GM19463 (cell line): ENCODE data around the gene HIVEP2.
"Not testable (repeated sequence)": the region's sequence is repeated elsewhere in the genome, so short reads cannot be mapped to it uniquely, and the experiment has no call there.

Source experiments
- ATAC-seq: cut with Tn5 transposase; IDR thresholded peaks from one replicate; pipeline ENCODE4 v1.9.1; 2021; ENCODE audit warnings: mild to moderate bottlenecking, moderate library complexity; ENCODE audit not compliant: unreplicated experiment

HIVEP2 gene

GRCh38 chr6:142945049-142945445 lies at the start of gene HIVEP2:
Gene HIVEP2, minus strand, starts transcription at chr6:142945176. Its CDS starts 170,438 bp downstream, at chr6:142774738.
- peak; percentile 13 for ATAC-seq

GRCh38 chr6:142993977-142994376 lies 49.0 kb upstream of the HIVEP2 start:
- no peak for ATAC-seq

DNA sequence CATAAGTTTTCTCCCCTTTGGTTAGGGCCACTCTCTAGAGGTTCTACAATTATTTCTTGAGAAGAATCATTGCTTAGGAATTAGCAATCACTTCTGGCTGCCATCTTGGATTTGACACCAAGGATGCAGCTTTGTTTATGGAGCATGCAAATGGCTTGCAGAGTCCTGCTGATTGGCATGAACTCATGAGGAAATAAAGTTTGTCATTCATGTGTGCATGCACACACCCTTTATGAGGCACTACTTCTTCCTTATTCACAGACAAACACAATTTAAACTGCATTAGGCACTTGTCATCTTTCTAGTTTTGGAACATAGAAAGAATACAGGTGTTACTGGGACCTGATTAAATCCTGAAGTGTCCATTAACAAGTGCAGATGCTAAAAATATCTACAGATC lies 42.5 kb upstream of the HIVEP2 start:
- ATAC-seq = no peak

DNA sequence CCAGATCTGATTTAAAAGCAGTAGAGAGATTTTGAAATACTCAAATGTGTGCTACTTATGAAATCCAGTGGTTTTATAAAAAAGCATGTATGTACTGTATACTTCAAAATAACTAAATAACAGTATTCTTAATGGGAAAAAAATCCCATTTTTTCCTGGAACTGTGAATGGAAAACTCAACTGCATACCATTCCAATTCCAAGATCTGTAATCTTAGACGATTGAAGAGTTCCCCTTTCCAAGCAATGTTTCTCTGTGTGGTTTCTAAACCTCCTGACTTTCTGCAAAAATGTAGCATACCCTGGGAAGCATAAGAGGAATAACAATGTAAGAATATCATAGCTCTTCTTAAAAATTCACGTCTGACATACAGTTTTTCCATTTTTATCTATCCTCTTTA lies 40.3 kb upstream of the HIVEP2 start:
- ATAC-seq = no peak

GRCh38 chr6:142984386-142984785 lies 39.4 kb upstream of the HIVEP2 start:
- ATAC-seq = no peak

DNA sequence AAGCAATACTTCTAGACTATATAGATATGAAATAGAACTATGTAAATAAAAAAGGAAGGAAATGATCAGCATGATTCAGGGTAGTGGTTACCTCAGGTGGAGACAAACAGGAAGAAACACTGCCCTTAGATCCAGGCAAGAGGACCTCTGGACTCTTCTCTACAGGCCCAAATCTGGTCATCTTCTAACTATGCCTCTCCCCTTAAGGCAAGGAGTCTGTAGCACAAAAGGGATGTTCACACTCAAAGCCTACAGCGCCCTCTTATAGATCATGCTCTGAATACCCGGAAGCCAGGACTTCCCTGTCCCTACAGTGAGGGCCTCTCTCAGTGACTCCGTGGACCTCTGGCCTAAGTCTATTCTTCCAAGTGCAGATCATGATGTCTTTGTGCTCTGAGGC lies 30.4 kb upstream of the HIVEP2 start:
- ATAC-seq = no peak

DNA sequence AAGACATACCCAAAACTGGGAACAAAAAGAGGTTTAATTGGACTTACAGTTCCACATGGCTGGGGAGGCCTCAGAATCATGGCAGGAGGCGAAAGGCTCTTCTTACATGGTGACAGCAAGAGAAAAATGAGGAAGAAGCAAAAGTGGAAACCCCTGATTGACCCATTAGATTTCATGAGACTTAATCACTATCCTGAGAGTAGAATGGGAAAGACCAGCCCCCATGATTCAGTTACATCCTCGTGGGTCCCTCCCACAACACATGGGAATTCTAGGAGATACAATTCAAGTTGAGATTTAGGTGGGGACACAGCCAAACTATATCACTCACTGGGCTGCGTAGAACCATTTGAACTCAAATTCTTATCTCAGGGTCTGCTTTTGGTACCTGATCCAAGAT lies 26.0 kb upstream of the HIVEP2 start:
- not testable (repeated sequence) for ATAC-seq

- no peak for ATAC-seq
Measured at GRCh38 chr6:142968601-142969000, 23.6 kb upstream of the HIVEP2 start.

DNA sequence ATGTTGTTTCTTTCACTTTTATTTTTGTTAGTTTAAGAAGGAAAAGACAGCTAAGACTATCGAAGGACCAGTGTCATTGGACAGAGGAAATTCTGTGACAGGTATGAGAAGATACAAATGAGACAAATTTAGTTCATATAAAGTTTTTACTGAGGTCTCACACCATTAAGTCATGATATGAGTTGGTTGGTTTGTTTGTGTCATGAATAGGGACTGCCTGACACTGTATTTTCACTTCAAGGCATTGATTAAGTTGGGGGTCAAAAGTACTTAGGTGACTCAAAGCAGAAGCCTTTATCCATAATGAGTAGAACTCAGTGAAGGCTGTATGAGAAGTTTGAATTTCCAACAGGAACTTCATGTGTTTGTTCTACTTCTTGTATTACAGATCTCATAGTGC lies 21.3 kb upstream of the HIVEP2 start:
- ATAC-seq = no peak

DNA sequence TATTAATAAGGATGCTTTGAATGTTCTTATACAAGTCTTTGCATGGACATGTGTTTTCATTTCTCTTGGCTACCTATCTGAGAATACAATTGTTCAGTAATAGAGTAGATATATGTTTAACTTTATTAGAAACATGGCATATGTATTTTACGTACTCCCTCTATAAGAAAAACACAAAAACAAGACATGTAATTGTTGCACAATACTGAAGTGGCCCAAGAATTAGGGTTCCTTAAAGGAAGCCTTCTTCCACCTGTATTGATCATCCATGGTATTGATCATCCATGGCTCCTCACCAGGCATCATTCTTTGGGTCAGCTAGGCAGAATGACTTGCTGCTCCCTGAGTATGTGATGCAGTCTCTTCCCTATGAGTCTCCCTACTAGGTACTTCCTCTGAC lies 20.2 kb upstream of the HIVEP2 start:
- ATAC-seq = no peak

DNA sequence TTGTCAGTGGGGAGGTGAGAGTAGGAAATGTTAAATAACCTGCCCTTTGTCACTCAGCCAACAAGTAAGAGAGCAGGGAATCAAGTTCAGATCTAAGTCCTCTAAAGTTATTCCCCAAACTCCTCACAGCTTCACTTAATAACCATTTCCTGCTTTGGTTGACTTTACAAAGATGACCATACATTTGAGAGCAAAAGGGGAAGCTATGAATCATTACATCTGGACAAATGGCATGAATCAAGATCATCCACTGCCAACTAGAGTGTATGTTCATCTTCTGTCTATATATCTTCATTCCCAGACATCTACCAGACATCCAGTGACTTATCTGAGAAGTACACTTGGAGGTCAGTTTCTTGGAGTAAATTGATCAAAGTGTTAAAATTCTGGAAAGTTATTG lies 15.1 kb upstream of the HIVEP2 start:
- ATAC-seq = no peak

DNA sequence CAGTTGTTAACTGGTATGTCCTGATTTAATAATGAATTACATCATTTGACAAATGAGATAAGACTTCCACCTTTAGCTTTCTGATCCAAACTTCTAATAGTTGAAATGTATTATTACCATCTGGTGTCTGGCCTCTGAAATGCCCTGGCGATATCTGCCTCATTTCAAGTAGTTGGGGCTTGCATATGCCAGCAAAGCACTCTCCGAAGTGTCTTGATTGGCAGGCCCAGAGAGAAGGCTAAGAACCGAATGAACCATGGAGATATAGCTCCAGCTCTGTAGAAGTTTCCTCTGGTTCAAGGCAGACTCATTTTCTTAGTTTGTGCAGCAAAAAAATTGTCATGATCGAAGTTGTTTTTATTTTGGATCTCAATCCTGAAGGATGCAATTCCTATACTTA lies 13.4 kb upstream of the HIVEP2 start:
- no peak for ATAC-seq

GRCh38 chr6:142956726-142957125 lies 11.8 kb upstream of the HIVEP2 start:
- no peak for ATAC-seq

DNA sequence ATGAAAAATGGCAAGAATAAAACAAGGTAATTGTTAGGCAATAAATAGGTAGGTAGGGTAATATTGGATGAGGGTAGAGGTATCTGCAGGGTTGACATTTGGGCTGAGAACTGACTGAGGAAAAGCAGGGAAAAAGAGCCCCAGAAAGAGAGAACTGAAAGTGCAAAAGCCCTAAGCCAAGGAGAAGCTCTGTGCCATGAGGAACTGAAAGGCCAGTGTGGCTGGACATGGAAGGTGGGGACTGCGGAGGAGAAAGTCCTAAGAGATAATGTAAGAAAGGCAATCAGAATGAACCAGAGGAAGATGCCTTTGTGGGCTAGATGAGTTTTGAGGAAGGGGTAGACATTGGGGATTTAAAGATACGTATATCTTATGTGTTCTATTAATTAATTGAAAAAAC lies 9.9 kb upstream of the HIVEP2 start:
- ATAC-seq = peak; percentile 37

- ATAC-seq = no peak
Measured at GRCh38 chr6:142953373-142954273, 8.6 kb upstream of the HIVEP2 start.

- ATAC-seq = peak; percentile 67
Measured at GRCh38 chr6:142952614-142953013, 7.6 kb upstream of the HIVEP2 start.

DNA sequence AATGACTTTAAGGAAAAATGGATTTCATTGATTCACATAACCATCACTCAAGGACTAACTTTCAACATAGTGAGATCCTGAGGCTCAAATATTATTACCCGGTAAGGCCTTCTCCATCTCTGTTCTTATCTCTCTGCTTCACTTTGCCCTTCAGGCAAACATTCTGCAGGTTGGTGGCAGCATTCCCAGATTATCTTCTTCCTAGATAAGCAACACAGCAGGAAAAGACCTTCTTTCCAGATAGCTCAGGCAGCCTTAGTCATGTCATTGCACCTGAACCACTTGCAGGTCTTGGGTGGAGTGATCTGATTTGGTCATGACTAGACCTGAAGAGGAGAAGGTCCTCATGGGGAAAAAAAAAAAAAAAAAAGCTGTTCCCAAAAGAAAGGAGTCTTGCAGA lies 5.3 kb upstream of the HIVEP2 start:
- no peak for ATAC-seq

DNA sequence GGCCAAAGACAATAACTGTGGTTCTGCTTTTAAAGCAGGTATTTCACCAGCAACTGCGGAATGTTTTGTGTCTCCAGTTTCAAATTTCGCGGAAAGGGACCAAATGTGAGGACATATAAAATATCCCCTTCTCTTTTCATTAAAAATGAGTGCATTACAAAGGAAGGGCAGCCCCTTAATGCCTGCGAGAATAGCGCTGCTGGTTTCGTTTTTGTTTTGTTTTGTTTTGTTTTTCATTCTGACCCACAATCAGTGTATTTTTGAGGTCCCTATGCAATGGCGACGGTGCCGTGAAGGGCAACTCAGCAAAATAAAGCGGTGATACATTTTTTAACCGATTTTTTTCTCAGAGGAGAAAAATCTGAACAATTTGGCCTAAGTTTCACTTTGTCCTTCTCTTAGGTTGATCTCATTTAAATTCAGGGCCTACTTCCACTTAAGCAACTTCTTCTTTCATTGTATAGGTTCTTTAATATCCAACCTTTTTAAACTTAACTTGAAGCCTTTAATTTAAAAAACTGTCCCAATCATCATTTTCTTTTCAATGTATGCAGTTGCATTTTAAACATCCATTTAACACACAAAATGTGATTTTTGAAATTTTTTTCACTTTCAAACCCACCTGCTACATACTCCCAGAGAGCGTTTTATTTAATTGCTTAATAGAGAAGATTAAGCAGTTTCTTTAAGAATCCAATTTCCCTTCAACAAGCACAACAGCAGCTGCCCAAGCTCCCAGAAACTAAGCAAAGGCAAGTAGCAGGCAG lies 2.9 kb upstream of the HIVEP2 start:
- peak; percentile 21 for ATAC-seq

DNA sequence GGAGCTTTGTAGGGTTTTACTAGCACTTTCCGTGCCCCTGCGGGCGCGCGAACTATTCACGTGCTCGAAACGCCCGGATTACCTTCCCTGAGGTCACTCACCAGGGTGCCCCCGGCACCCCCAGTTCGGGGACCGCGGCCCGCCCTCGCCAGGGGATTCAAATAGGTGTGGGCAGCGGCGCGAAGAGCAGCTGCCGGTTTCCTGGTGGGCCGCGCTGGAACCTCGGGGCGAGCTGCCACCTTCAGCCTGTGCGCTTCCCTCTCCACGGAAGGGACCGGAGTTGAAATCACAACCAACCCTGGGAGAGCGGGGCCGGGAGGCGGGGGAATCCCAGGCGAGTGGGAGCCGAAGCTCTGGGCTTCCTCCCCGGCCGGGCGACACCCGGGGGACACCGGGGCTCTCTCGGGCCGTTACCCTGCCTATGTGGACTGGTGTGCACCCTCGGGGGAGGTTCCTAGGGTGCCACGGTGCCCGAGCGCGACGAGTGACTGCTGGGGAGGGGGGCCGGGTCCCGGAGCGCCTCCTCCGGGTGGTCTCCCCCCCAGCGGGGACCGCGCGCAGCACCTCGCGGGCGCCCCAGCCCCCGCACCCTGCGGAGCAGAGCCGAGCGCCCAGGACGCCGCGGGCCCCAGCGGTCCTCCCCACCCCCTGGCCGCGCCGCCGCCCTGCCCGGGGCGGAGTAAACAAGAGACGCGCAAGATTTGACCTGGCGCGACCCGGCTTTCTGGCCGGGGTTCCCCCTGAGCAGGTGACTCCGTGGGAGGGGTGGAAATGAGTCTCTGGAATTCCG lies 2.1 kb upstream of the HIVEP2 start:
- ATAC-seq = peak; percentile 53

GRCh38 chr6:142946181-142946923 lies 1.4 kb upstream of the HIVEP2 start:
- ATAC-seq = peak; percentile 22
